ENCODE data around the gene IDH3G. TPM values are rescaled to one million over a fixed set of nuclear protein-coding genes. Genes with fewer than 3 reads are reported as not detected.

Gene IDH3G
- total RNA-seq, 1 experiment from 2014 or later = 52.0 TPM

DNA sequence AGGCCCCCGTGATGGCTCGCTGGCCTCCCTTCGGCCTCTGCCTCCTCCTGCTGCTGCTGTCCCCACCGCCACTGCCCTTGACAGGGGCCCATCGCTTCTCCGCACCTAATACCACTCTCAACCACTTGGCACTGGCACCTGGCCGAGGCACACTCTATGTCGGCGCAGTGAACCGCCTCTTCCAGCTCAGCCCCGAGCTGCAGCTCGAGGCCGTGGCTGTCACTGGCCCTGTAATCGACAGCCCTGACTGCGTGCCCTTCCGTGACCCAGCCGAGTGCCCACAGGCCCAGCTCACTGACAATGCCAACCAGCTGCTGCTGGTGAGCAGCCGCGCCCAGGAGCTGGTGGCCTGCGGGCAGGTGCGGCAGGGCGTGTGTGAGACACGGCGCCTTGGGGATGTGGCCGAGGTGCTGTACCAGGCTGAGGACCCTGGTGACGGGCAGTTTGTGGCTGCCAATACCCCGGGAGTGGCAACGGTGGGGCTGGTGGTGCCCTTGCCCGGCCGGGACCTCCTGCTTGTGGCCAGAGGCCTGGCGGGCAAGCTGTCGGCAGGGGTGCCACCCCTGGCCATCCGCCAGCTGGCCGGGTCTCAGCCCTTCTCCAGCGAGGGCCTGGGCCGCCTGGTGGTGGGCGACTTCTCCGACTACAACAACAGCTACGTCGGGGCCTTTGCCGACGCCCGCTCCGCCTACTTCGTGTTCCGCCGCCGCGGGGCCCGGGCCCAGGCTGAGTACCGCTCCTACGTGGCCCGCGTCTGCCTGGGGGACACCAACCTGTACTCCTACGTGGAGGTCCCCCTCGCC, 27.1 kb downstream of the IDH3G start:
- POLR2A ChIA-PET (ENCODE audit: low non-redundant PET) = no interaction called here

GRCh38 chrX:153766098-153766817, 27.9 kb downstream of the IDH3G start:
- Histone ChIP-seq H3K27me3 (replicated peaks; ENCODE audit: insufficient read depth, low read depth, low read length, poor library complexity) (no peaks in the 10 kb centered on the region), H3K36me3 (ENCODE audit: insufficient read depth, low read length, poor library complexity, severe bottlenecking) (no peaks in the 10 kb centered on the region), H3K4me3 (ENCODE audit: low read depth, low read length, poor library complexity, severe bottlenecking) (no peak overlapping the region), H3K9me3 (ENCODE audit: low read depth, low read length, poor library complexity, severe bottlenecking) (no peaks in the 10 kb centered on the region), H3K27ac (ENCODE audit: low read depth, low read length, poor library complexity, severe bottlenecking) (no peak overlapping the region), H3K4me1 (ENCODE audit: insufficient read depth, low read length, poor library complexity, severe bottlenecking) (no peaks in the 10 kb centered on the region)
- TF ChIP-seq, protein P1, sequence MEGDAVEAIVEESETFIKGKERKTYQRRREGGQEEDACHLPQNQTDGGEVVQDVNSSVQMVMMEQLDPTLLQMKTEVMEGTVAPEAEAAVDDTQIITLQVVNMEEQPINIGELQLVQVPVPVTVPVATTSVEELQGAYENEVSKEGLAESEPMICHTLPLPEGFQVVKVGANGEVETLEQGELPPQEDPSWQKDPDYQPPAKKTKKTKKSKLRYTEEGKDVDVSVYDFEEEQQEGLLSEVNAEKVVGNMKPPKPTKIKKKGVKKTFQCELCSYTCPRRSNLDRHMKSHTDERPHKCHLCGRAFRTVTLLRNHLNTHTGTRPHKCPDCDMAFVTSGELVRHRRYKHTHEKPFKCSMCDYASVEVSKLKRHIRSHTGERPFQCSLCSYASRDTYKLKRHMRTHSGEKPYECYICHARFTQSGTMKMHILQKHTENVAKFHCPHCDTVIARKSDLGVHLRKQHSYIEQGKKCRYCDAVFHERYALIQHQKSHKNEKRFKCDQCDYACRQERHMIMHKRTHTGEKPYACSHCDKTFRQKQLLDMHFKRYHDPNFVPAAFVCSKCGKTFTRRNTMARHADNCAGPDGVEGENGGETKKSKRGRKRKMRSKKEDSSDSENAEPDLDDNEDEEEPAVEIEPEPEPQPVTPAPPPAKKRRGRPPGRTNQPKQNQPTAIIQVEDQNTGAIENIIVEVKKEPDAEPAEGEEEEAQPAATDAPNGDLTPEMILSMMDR (conservative IDR thresholded peaks at IDR 0.05; ENCODE audit: low read depth, low read length) = no peak
- no peak for TF ChIP-seq EZH2 (IDR thresholded peaks at IDR 0.05; ENCODE audit: borderline replicate concordance, low read depth, low read length, poor library complexity, severe bottlenecking)
- ChIA-PET POLR2A (ENCODE audit: low non-redundant PET) (no interaction called here), CTCF (interaction anchor here (0.6 kb wide), 1 partner anchor 129 kb away, joined by 5 read pairs; no protein-coding TSS in a partner anchor)
- peak; percentile 28 for DNase-seq (ENCODE audit: low spot score)
- no TSS peak for BruUV-seq (replicated peaks)
- intact Hi-C loops (cut with micrococcal nuclease; ENCODE audit: unreplicated experiment) = no loop called here

More for the DNA sequence above, 27.1 kb downstream of the IDH3G start:
- no TSS peak for BruUV-seq (replicated peaks)
- Histone ChIP-seq H3K27me3 (replicated peaks; ENCODE audit: insufficient read depth, low read depth, low read length, poor library complexity) (no peaks in the 10 kb centered on the region), H3K27ac (ENCODE audit: low read depth, low read length, poor library complexity, severe bottlenecking) (no peak overlapping the region), H3K4me1 (ENCODE audit: insufficient read depth, low read length, poor library complexity, severe bottlenecking) (no peaks in the 10 kb centered on the region), H3K4me3 (ENCODE audit: low read depth, low read length, poor library complexity, severe bottlenecking) (no peak overlapping the region), H3K36me3 (ENCODE audit: insufficient read depth, low read length, poor library complexity, severe bottlenecking) (no peaks in the 10 kb centered on the region), H3K9me3 (ENCODE audit: low read depth, low read length, poor library complexity, severe bottlenecking) (no peaks in the 10 kb centered on the region)
- DNase-seq (ENCODE audit: low spot score) = no peak
- CTCF ChIA-PET = no interaction called here
- intact Hi-C loops (cut with micrococcal nuclease; ENCODE audit: unreplicated experiment) = no loop called here
- no peak for TF ChIP-seq EZH2 (IDR thresholded peaks at IDR 0.05; ENCODE audit: borderline replicate concordance, low read depth, low read length, poor library complexity, severe bottlenecking)
- TF ChIP-seq, protein P1 (conservative IDR thresholded peaks at IDR 0.05; ENCODE audit: low read depth, low read length) = no peak

DNA sequence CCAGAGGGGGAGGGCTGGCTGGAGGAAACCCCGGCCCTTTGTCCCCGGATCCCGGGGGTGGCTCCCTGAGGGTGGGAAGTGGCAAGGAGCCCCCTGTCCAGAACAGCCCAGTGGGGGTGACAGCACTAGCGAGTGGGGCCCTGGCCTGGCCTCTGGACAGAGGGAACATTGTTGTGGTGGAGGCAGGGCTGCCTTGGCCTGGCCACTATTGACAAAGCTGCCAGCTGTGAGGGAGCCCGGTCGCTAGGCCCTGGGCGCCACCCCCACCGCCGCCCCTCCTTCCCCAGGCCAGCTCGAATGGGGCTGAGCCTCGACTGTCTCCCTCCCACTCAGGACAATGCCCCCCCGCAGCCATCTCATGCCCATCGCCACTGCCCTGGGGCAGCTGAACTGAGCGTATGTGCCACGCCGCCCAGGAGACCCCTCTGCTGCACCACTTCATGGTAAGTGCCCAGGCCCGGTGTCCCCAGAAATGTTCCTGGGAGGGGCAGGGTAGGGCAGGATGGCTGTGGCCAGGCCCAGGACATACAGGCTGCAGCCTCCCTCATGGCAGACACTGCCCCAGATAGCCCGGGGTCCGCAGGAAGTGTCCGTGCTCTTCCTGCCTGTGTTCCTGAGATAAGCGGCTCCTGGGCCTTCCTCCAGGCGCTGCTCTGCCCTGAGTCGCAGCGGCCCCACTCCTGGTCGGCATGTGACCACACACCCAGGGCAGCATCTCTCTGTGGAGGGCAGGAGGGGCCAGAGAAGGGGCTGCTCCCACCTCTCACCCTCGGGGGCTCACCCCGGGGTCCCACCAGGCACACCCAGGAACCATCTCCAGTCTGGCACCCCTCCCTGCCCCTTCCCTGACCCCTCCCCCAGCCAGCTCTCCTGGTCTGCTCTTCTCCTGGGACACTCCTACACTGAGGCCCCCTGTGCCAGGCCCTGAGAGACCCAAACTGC, 28.8 kb downstream of the IDH3G start:
- BruUV-seq (replicated peaks) = no TSS peak
- POLR2A ChIA-PET (ENCODE audit: low non-redundant PET) = no interaction called here

More for the DNA sequence above, 28.8 kb downstream of the IDH3G start:
- H3K27ac ChIP-seq (ENCODE audit: low read depth, low read length, poor library complexity, severe bottlenecking) = no peak overlapping the region
- TF ChIP-seq, protein P1 (conservative IDR thresholded peaks at IDR 0.05; ENCODE audit: low read depth, low read length) = no peak
- no peak for TF ChIP-seq EZH2 (IDR thresholded peaks at IDR 0.05; ENCODE audit: borderline replicate concordance, low read depth, low read length, poor library complexity, severe bottlenecking)
- H3K9me3 ChIP-seq (ENCODE audit: low read depth, low read length, poor library complexity, severe bottlenecking) = no peaks in the 10 kb centered on the region
- DNase-seq (ENCODE audit: low spot score) = no peak
- intact Hi-C loops (cut with micrococcal nuclease; ENCODE audit: unreplicated experiment) = no loop called here
- H3K4me3 ChIP-seq (ENCODE audit: low read depth, low read length, poor library complexity, severe bottlenecking) = no peak overlapping the region
- no peaks in the 10 kb centered on the region for H3K27me3 ChIP-seq (replicated peaks; ENCODE audit: insufficient read depth, low read depth, low read length, poor library complexity)
- CTCF ChIA-PET = no interaction called here
- no peaks in the 10 kb centered on the region for H3K4me1 ChIP-seq (ENCODE audit: insufficient read depth, low read length, poor library complexity, severe bottlenecking)
- no peaks in the 10 kb centered on the region for H3K36me3 ChIP-seq (ENCODE audit: insufficient read depth, low read length, poor library complexity, severe bottlenecking)
